H1 (cell line): ENCODE results near the gene MARCHF10. TPM values are rescaled to one million over a fixed set of nuclear protein-coding genes. Genes with fewer than 3 reads are reported as not detected.

Experiments
- CTCF ChIP-seq, 3 experiments: IDR thresholded peaks; 1 replicate in 2 of 3; 2 replicates in 1 of 3; pipeline versions ENCODE4 v1.5.1 to v1.6.1; 2011; ENCODE audit warnings: low read length in 3 of 3, mild to moderate bottlenecking in 3 of 3, inconsistent platforms in 2 of 3, low read depth in 1 of 3, moderate library complexity in 1 of 3; ENCODE audit not compliant: insufficient read depth in 1 of 3; ENCODE audit errors: control extremely low read depth in 1 of 3
- FOSL1 ChIP-seq: IDR thresholded peaks from 2 replicates; pipeline ENCODE4 v1.6.1; 2011; ENCODE audit warnings: mild to moderate bottlenecking, low read depth, low read length, moderate library complexity; ENCODE audit not compliant: insufficient read depth
- RAD21 ChIP-seq, 2 experiments: IDR thresholded peaks in 1 of 2; conservative IDR thresholded peaks in 1 of 2; 2 replicates each; pipeline ENCODE4 v1.6.1; 2011; ENCODE audit warnings: low read depth in 2 of 2, low read length in 2 of 2, improper control_type of control experiment in 1 of 2, inconsistent platforms in 1 of 2, mild to moderate bottlenecking in 1 of 2, moderate library complexity in 1 of 2
- SP2 ChIP-seq: IDR thresholded peaks from 2 replicates; pipeline ENCODE4 v1.6.1; 2012; ENCODE audit warnings: mild to moderate bottlenecking, low read length, inconsistent platforms
- TAF7 ChIP-seq: optimal IDR thresholded peaks from 2 replicates; pipeline ENCODE3; 2011; ENCODE audit warnings: low read depth, mild to moderate bottlenecking, inconsistent platforms, low read length, moderate library complexity, borderline replicate concordance
- polyA plus RNA-seq, 7 experiments: library from polyadenylated mRNA; depleted of rRNA in 3 of 7; stranded (reverse) in 5 of 7; unstranded in 2 of 7; fragments of >200 nt in 5 of 7; fragments of 200-250 nt in 2 of 7; gene quantifications; 1 replicate in 5 of 7; 2 replicates in 1 of 7; 4 replicates in 1 of 7; pipeline versions ENCODE4 v1.2.1 to v1.2.3, GENCODE V29; 2011 to 2013; ENCODE audit warnings: missing spikeins in 2 of 7, mixed read lengths in 2 of 7
- total RNA-seq: library from RNA; stranded (reverse); fragmentation: NEBNext Ultra II Directional; extraction: Animal tissue kit (Norgen Biotek cat#: 25700); gene quantifications from 2 replicates; pipeline ENCODE4 v1.2.1, GENCODE V29; 2021

MARCHF10 gene
- total and polyA plus RNA-seq, 2 of the 8 experiments (the other 6 are each of a cell fraction or from before 2014, with no cell fraction given) = 0.48 to 0.73 TPM

- TF ChIP-seq FOSL1 (no peak), CTCF (IDR thresholded peaks at IDR 0.05; ENCODE audit: control extremely low read depth in 1 of 3, insufficient read depth in 1 of 3, low read depth in 1 of 3, low read length in 3 of 3) (no peak), TAF7 (no peak), SP2 (no peak), RAD21 (IDR thresholded peaks at IDR 0.05 in 1 of 2, conservative IDR thresholded peaks at IDR 0.05 in 1 of 2; ENCODE audit: low read depth in 2 of 2, low read length in 2 of 2) (no peak)
- TF ChIP-seq, all 59 proteins: peak for 0
These were observed 63.9 kb downstream of the MARCHF10 start (continued) for GRCh38 chr17:62744259-62744658.
